GM12864 (cell line): ENCODE measurements around the gene SYK.
A peak's percentile ranks its signal among the peaks of the same experiment; 100 is the strongest.

Experiments used
- DNase-seq: peaks from one replicate; pipeline ENCODE4 v3.0.0-alpha.2; 2011; ENCODE audit warnings: low read depth
- H3K4me3 ChIP-seq: 2 replicates; pipeline ENCODE4 v1.5.1; 2011; ENCODE audit warnings: mild to moderate bottlenecking, low read depth, low read length, control low read depth
- TF ChIP-seq, protein P1 (sequence below): IDR thresholded peaks from 2 replicates; pipeline ENCODE4 v1.5.1; 2011; ENCODE audit warnings: low read depth, mild to moderate bottlenecking, moderate library complexity, low read length, control low read depth, inconsistent platforms; ENCODE audit errors: missing control alignments

SYK gene

DNA sequence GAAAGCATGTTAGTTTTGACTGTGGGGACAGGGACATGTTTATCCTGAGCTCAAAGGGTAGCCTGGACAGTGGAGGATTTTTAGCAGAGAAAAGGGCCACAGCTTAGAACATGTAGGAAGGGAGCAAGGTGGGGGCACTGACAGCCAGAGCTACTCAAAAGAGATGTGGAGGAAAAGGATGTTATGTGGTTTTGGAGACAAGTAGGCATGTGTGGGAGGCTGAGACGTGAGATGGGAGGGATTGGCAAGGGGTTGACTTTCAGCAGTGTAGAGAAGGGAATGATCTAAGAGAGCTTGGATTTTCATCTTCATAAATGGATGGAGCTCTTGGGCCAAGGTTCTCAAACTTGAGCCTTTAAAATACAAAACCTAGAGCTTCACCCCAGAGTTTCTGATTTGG lies 24.0 kb downstream of the SYK start:
- TF ChIP-seq, protein P1, sequence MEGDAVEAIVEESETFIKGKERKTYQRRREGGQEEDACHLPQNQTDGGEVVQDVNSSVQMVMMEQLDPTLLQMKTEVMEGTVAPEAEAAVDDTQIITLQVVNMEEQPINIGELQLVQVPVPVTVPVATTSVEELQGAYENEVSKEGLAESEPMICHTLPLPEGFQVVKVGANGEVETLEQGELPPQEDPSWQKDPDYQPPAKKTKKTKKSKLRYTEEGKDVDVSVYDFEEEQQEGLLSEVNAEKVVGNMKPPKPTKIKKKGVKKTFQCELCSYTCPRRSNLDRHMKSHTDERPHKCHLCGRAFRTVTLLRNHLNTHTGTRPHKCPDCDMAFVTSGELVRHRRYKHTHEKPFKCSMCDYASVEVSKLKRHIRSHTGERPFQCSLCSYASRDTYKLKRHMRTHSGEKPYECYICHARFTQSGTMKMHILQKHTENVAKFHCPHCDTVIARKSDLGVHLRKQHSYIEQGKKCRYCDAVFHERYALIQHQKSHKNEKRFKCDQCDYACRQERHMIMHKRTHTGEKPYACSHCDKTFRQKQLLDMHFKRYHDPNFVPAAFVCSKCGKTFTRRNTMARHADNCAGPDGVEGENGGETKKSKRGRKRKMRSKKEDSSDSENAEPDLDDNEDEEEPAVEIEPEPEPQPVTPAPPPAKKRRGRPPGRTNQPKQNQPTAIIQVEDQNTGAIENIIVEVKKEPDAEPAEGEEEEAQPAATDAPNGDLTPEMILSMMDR, result no peak
- no peak overlapping the region for H3K4me3 ChIP-seq
- DNase-seq, result no peak

DNA sequence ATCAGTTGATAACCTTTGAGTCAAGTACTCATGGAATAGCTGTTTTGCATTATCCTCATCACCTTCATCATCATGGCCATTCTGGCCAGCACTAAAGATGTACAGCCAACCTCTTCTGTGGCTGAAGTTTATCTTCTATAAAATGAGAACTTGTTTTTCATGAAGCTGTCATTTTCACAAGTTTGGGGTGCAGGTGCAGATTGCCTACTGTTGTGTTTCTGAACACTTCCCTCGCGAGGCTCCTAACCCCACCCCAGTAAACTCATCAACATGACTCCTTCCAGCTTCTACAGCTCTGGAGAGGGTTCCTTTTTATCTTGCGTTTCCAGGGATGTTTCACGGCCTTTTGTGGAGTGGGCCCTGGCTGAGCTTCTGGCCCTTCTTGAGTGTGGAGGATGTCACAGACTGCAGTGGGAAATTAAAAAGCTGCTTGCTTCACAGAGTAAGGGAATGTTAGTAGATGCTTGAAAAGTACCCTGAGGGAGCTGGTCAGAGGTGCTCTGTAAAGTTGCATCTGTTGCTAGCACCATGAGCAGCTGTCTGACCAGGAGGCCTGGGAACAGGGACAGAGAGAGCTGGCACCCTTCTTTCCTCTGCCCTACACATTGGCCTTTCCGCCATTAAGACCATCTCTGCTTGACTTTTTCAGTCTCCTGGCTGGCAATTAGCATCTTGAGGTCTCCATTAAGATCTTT lies 24.9 kb downstream of the SYK start:
- no peak overlapping the region; the same call in 1 of the 2 replicates for H3K4me3 ChIP-seq
- TF ChIP-seq, protein P1, result no peak
- DNase-seq, result no peak

DNA sequence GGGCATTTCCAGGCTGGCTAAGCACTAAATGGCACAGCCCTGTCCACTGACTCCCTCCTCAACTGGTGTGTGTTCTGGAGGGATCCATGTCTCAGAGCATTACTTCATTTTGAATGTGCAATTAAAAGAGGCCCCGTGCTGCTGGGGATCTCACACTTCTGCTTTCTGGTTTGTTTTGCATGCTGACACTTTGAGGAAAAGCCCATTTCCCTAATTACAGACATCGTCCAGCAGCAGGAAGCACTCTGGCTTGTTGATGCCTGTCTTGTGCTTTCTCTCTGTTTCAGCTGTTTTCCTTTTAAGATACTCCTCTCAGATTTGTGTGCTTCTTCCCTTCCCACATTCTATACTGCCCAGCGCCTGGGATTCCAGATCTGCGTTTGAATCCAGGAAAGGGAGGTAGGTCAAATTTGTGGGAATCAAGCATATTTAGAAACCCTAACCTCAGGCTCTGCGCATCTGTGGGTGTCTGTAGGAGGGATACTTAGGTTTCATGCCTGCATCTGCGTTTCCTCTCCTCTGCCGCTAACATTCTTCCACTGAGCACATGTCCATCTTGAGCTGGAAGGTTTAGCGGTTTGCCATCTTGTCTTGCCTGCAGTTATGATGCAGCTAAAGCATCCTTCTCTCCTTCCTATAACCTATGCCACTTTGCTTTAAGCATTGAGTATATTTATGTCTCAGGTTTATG lies 25.7 kb downstream of the SYK start:
- H3K4me3 ChIP-seq, result peak overlapping the region; percentile 64
- TF ChIP-seq, protein P1, result no peak

DNA sequence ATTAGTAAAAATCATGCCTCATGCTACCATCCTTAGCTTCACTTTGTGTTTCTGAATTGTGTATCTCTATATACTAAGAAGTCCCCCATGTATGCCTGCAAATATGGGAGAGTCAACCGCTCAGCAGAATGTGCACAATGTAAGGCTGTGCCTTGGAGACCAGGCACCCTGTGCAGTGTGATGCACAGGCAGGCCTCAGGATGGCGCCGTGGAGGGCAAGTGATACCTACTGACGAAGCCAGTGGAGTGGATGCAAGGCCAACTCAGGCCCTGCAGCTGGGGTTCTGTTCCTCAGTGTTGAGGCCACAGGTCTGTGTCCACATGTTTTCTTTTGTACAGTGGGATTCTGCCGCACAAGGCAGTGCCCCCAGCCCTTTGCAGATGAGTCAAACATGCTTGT lies 28.4 kb downstream of the SYK start:
- H3K4me3 ChIP-seq, result peak overlapping the region; percentile 27
- TF ChIP-seq, protein P1, result peak; percentile 62
- DNase-seq, result no peak

More for the DNA sequence above, 25.7 kb downstream of the SYK start:
- DNase-seq, result peak; percentile 77

DNA sequence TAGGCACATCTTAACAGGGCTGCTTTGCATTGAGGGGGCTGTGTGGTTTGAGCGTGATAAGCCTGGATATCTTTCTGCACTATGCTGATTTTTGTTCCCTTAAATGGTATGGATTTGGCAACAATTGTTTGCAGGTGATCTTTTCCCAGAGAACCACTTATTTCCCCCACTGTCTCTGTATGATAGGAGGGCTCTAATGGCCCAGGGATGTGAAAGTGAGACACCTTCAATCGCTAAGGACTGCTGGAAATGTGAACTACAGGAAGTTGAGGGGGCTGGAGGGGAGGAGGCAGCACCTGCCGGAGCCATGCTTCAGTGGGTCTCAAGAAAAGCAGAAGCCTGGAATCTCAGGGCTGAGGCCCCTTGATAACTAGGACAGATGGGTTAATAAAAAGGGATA lies 29.4 kb downstream of the SYK start:
- TF ChIP-seq, protein P1, result no peak
- H3K4me3 ChIP-seq, result no peak overlapping the region; the same call in 1 of the 2 replicates
- peak; percentile 65 for DNase-seq

DNA sequence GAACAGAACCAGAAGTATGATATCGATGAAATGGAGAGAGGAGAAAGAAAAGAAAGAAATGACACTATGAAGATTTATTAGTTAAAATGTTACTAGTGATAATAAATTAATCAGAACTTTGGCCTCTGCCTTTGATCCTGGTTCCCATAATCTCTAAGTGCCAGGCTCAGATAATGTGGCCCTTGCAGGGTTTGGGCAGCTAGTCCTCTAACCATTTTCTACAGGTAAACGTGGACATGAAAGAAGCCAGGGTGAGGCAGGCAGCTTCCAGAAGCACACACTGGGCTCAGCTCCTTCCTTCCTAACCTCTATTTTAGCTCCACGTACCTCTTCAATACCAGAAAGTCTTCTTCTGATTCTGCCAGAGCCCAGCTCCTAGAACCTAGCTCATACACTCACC lies 30.6 kb downstream of the SYK start:
- TF ChIP-seq, protein P1, result no peak
- H3K4me3 ChIP-seq, result no peak overlapping the region
- no peak for DNase-seq
